Fibroblast of mammary gland (primary cell): Measurements from ENCODE around the gene CDHR5.

ENCODE experiments used
- DNase-seq: peaks from one replicate; pipeline ENCODE4 v3.0.0-alpha.2; 2010; ENCODE audit warnings: low read depth
- H3K4me3 ChIP-seq: 2 replicates; pipeline ENCODE4 v1.5.1; 2011; ENCODE audit warnings: low read depth, mild to moderate bottlenecking, low read length, moderate library complexity; ENCODE audit not compliant: control insufficient read depth
- CTCF ChIP-seq: conservative IDR thresholded peaks from 2 replicates; pipeline ENCODE4 v1.5.1; 2011; ENCODE audit warnings: low read depth, low read length, inconsistent platforms; ENCODE audit not compliant: control insufficient read depth, insufficient read depth

Gene CDHR5

GRCh38 chr11:637593-638521 is 13.1 kb upstream of the CDHR5 start:
- H3K4me3 ChIP-seq: no peak overlapping the region
- no peak for DNase-seq
- TF ChIP-seq CTCF: no peak

GRCh38 chr11:637333-637592 is 12.5 kb upstream of the CDHR5 start:
- TF ChIP-seq CTCF: no peak
- H3K4me3 ChIP-seq: no peak overlapping the region
- no peak for DNase-seq

GRCh38 chr11:636511-637332 is 12.0 kb upstream of the CDHR5 start, which contains the start of gene DRD4:
Gene DRD4 (plus strand): TSS chr11:637269. CDS start chr11:637305, 36 bp downstream.
- H3K4me3 ChIP-seq: no peak within 1 kb of the TSS
- TF ChIP-seq CTCF: no peak
- no peak for DNase-seq

- no peak for TF ChIP-seq CTCF
- DNase-seq: no peak
- H3K4me3 ChIP-seq: no peak overlapping the region
Observed at GRCh38 chr11:635945-636510, 11.3 kb upstream of the CDHR5 start.

GRCh38 chr11:630871-631270 is 6.1 kb upstream of the CDHR5 start:
- DNase-seq: no peak
- TF ChIP-seq CTCF: no peak
- H3K4me3 ChIP-seq: no peak overlapping the region

GRCh38 chr11:629237-629583 is 4.5 kb upstream of the CDHR5 start:
- no peak for DNase-seq
- H3K4me3 ChIP-seq: no peak overlapping the region
- TF ChIP-seq CTCF: no peak
